H1 (cell line): ENCODE data around the gene CACNB1. TPM values are rescaled to one million over a fixed set of nuclear protein-coding genes. Genes with fewer than 3 reads are reported as not detected.

ENCODE experiments used
- CTCF ChIA-PET: fragments of 300-600 bp; sonication (Branson Sonifier 250); formaldehyde crosslinking; loops from one replicate; lab custom pipeline; 2021; ENCODE audit not compliant: partially characterized antibody; lab: Charles Lee
- POLR2A ChIA-PET: fragments of 300-600 bp; sonication (Branson Sonifier 250); formaldehyde crosslinking; loops from one replicate; lab custom pipeline; 2021; ENCODE audit warnings: inconsistent platforms; ENCODE audit not compliant: partially characterized antibody; lab: Charles Lee
- DNase-seq, 2 experiments: peaks; one replicate each; pipeline versions ENCODE4 v3.0.0 to v3.0.0-alpha.2; 2010 to 2022; ENCODE audit warnings: low spot score in 2 of 2, low read depth in 1 of 2, mixed read lengths in 1 of 2
- FAIRE-seq: peaks from 2 replicates; lab custom pipeline; 2011; peaks lifted over from hg19 to GRCh38; lab: Jason Lieb, UNC
- H2AFZ ChIP-seq: 2 replicates; pipeline ENCODE4 v1.8.1; 2012; ENCODE audit warnings: low read length, inconsistent platforms
- H2AK5ac ChIP-seq: 2 replicates; pipeline ENCODE4 v1.6.1; 2013; ENCODE audit warnings: low read depth, low read length
- H2BK120ac ChIP-seq: replicated peaks from 2 replicates; pipeline ENCODE3; 2013; ENCODE audit warnings: low read depth, low read length, inconsistent platforms
- H2BK12ac ChIP-seq: 2 replicates; pipeline ENCODE4 v1.6.1; 2013; ENCODE audit warnings: low read depth, low read length
- H2BK15ac ChIP-seq: 2 replicates; pipeline ENCODE4 v1.6.1; 2013; ENCODE audit warnings: low read length
- H2BK20ac ChIP-seq: 2 replicates; pipeline ENCODE4 v1.6.1; 2013; ENCODE audit warnings: low read length
- H2BK5ac ChIP-seq: 2 replicates; pipeline ENCODE4 v1.6.1; 2013; ENCODE audit warnings: low read depth, low read length
- H3K14ac ChIP-seq: 2 replicates; pipeline ENCODE4 v1.6.1; 2013; ENCODE audit warnings: inconsistent platforms; ENCODE audit not compliant: insufficient read length
- H3K18ac ChIP-seq: 2 replicates; pipeline ENCODE4 v1.6.1; 2013; ENCODE audit warnings: low read length; ENCODE audit errors: extremely low read depth
- H3K23ac ChIP-seq: 2 replicates; pipeline ENCODE4 v1.6.1; 2013; ENCODE audit warnings: inconsistent platforms; ENCODE audit not compliant: insufficient read length
- H3K23me2 ChIP-seq: 2 replicates; pipeline ENCODE4 v1.6.1; 2013; ENCODE audit warnings: low read depth, low read length
- H3K27ac ChIP-seq: 2 replicates; pipeline ENCODE4 v1.6.1; 2011; ENCODE audit warnings: low read depth, low read length, inconsistent platforms
- H3K27me3 ChIP-seq, 4 experiments: replicated peaks in 1 of 4; 1 replicate in 1 of 4; 2 replicates in 3 of 4; pipeline versions ENCODE4 v1.6.1 to v1.8.1; 2011 to 2013; ENCODE audit warnings: low read length in 3 of 4, mild to moderate bottlenecking in 3 of 4, inconsistent platforms in 2 of 4, mixed read lengths in 2 of 4, moderate library complexity in 1 of 4; ENCODE audit not compliant: control insufficient read depth in 3 of 4, insufficient read depth in 3 of 4; ENCODE audit errors: extremely low read depth in 1 of 4
- H3K36me3 ChIP-seq, 4 experiments: 2 replicates each; pipeline versions ENCODE4 v1.6.1 to v1.8.1; 2011 to 2013; ENCODE audit warnings: mild to moderate bottlenecking in 4 of 4, low read length in 3 of 4, moderate library complexity in 2 of 4, control low read depth in 1 of 4, inconsistent platforms in 1 of 4; ENCODE audit not compliant: insufficient read depth in 4 of 4, control insufficient read depth in 2 of 4
- H3K4ac ChIP-seq: replicated peaks from 2 replicates; pipeline ENCODE3; 2013; ENCODE audit warnings: low read length, low read depth, mixed read lengths, inconsistent platforms; ENCODE audit not compliant: insufficient read length
- H3K4me1 ChIP-seq, 4 experiments: replicated peaks in 1 of 4; 1 replicate in 1 of 4; 2 replicates in 3 of 4; pipeline versions ENCODE4 v1.6.1 to v1.8.1; 2011 to 2013; ENCODE audit warnings: low read length in 3 of 4, inconsistent platforms in 2 of 4, mixed read lengths in 1 of 4; ENCODE audit not compliant: insufficient read depth in 4 of 4, control insufficient read depth in 3 of 4
- H3K4me2 ChIP-seq, 2 experiments: 2 replicates each; pipeline versions ENCODE4 v1.6.1 to v1.8.1; 2011 to 2013; ENCODE audit warnings: low read depth in 2 of 2, low read length in 2 of 2, control low read depth in 1 of 2, inconsistent platforms in 1 of 2, mild to moderate bottlenecking in 1 of 2; ENCODE audit not compliant: insufficient read depth in 1 of 2
- H3K4me3 ChIP-seq, 4 experiments: fragments of 200-600, 300-600 bp in 1 of 4; sonication (generic), shearing (Covaris generic), sonication (Bioruptor Twin) in 1 of 4; 2 replicates each; pipeline versions ENCODE4 v1.5.1 to v1.8.1; 2011 to 2016; ENCODE audit warnings: low read length in 4 of 4, low read depth in 3 of 4, control low read depth in 2 of 4, inconsistent platforms in 2 of 4, mild to moderate bottlenecking in 2 of 4, mixed read lengths in 1 of 4, moderate library complexity in 1 of 4; ENCODE audit not compliant: insufficient read depth in 2 of 4; ENCODE audit errors: extremely low read depth in 1 of 4
- H3K56ac ChIP-seq: replicated peaks from 2 replicates; pipeline ENCODE3; 2013; ENCODE audit warnings: low read depth, mild to moderate bottlenecking, mixed read lengths, low read length, inconsistent platforms; ENCODE audit not compliant: insufficient read length
- H3K79me1 ChIP-seq: 2 replicates; pipeline ENCODE4 v1.6.1; 2013; ENCODE audit warnings: low read depth, low read length, control low read depth
- H3K79me2 ChIP-seq, 2 experiments: 2 replicates each; pipeline versions ENCODE4 v1.6.1 to v1.8.1; 2012 to 2013; ENCODE audit warnings: low read length in 2 of 2, mild to moderate bottlenecking in 2 of 2, inconsistent platforms in 1 of 2; ENCODE audit not compliant: insufficient read depth in 2 of 2, control insufficient read depth in 1 of 2
- H3K9ac ChIP-seq, 4 experiments: replicated peaks in 1 of 4; 1 replicate in 1 of 4; 2 replicates in 3 of 4; pipeline versions ENCODE4 v1.6.1 to v1.8.1; 2011 to 2013; ENCODE audit warnings: low read depth in 3 of 4, low read length in 3 of 4, control low read depth in 2 of 4, mild to moderate bottlenecking in 2 of 4, moderate library complexity in 2 of 4, inconsistent platforms in 1 of 4; ENCODE audit errors: extremely low read depth in 1 of 4
- H3K9me3 ChIP-seq, 2 experiments: 2 replicates each; pipeline versions ENCODE4 v1.6.1 to v1.8.1; 2012 to 2013; ENCODE audit warnings: mild to moderate bottlenecking in 2 of 2, moderate library complexity in 2 of 2, control low read depth in 1 of 2, inconsistent platforms in 1 of 2, low read depth in 1 of 2, low read length in 1 of 2, mixed read lengths in 1 of 2; ENCODE audit not compliant: insufficient read depth in 2 of 2
- H4K20me1 ChIP-seq, 2 experiments: replicated peaks in 1 of 2; 2 replicates each; pipeline versions ENCODE3 to v1.8.1; 2011 to 2013; ENCODE audit warnings: inconsistent platforms in 2 of 2, low read length in 2 of 2, mild to moderate bottlenecking in 1 of 2; ENCODE audit not compliant: insufficient read depth in 2 of 2, control insufficient read depth in 1 of 2
- H4K5ac ChIP-seq: 2 replicates; pipeline ENCODE4 v1.6.1; 2013; ENCODE audit warnings: low read length, low read depth, mixed read lengths, inconsistent platforms; ENCODE audit not compliant: insufficient read length
- H4K8ac ChIP-seq: 2 replicates; pipeline ENCODE4 v1.8.0; 2013; ENCODE audit warnings: mild to moderate bottlenecking, moderate library complexity, low read length, inconsistent platforms; ENCODE audit not compliant: insufficient read depth; ENCODE audit errors: extremely low read depth
- H4K91ac ChIP-seq: replicated peaks from 2 replicates; pipeline ENCODE3; 2013; ENCODE audit warnings: low read length, mixed read lengths, inconsistent platforms; ENCODE audit not compliant: insufficient read length
- BRCA1 ChIP-seq: IDR thresholded peaks from 2 replicates; pipeline ENCODE4 v1.6.1; 2012; ENCODE audit warnings: low read depth, low read length, improper control_type of control experiment
- CREB1 ChIP-seq: IDR thresholded peaks from 2 replicates; pipeline ENCODE4 v1.6.1; 2012; ENCODE audit warnings: inconsistent platforms
- KDM1A ChIP-seq: fragments of 200-600, 300-600 bp; sonication (generic); IDR thresholded peaks from 2 replicates; pipeline ENCODE4 v1.7.1; 2016; ENCODE audit warnings: mild to moderate bottlenecking, low read length, borderline replicate concordance
- MAFK ChIP-seq: IDR thresholded peaks from 2 replicates; pipeline ENCODE4 v1.6.1; 2012; ENCODE audit warnings: low read depth, mild to moderate bottlenecking, improper control_type of control experiment, low read length
- NRF1 ChIP-seq: IDR thresholded peaks from 2 replicates; pipeline ENCODE4 v1.6.1; 2011; ENCODE audit warnings: mild to moderate bottlenecking, low read depth, low read length, improper control_type of control experiment
- TEAD4 ChIP-seq: IDR thresholded peaks from 2 replicates; pipeline ENCODE4 v1.6.1; 2012; ENCODE audit warnings: low read depth, low read length, inconsistent platforms, mixed read lengths
- WGBS, 2 experiments: shearing (Covaris generic) in 1 of 2; methylation state at CpG; one replicate each; pipeline versions ENCODE4 v1.1.6 to v1.1.7; 2013 to 2015; ENCODE audit warnings: low lambda C conversion rate in 2 of 2, mixed read lengths in 2 of 2, inconsistent platforms in 1 of 2, low coverage in 1 of 2, missing lambda C conversion rate in 1 of 2; ENCODE audit not compliant: insufficient replicate concordance in 2 of 2, insufficient coverage in 1 of 2, insufficient read length in 1 of 2; ENCODE audit errors: extremely low coverage in 1 of 2, missing lambda C conversion rate in 1 of 2; 5-methylcytosine and 5-hydroxymethylcytosine counted together
- polyA plus RNA-seq, 7 experiments: library from polyadenylated mRNA; depleted of rRNA in 3 of 7; stranded (reverse) in 5 of 7; unstranded in 2 of 7; fragments of >200 nt in 5 of 7; fragments of 200-250 nt in 2 of 7; gene quantifications; 1 replicate in 5 of 7; 2 replicates in 1 of 7; 4 replicates in 1 of 7; pipeline versions ENCODE4 v1.2.1 to v1.2.3, GENCODE V29; 2011 to 2013; ENCODE audit warnings: missing spikeins in 2 of 7, mixed read lengths in 2 of 7
- total RNA-seq: library from RNA; stranded (reverse); fragmentation: NEBNext Ultra II Directional; extraction: Animal tissue kit (Norgen Biotek cat#: 25700); gene quantifications from 2 replicates; pipeline ENCODE4 v1.2.1, GENCODE V29; 2021

CACNB1 gene
- total and polyA plus RNA-seq, 2 of the 8 experiments (the other 6 are each of a cell fraction or from before 2014, with no cell fraction given), result 7.2 to 17.8 TPM

GRCh38 chr17:39125143-39125875 is 72.2 kb downstream of the CACNB1 start:
- Histone ChIP-seq H3K14ac (no peak overlapping the region), H3K27me3 (no peaks in the 10 kb centered on the region), H2BK20ac (no peak overlapping the region), H2BK12ac (no peak overlapping the region), H3K4me3 (no peak overlapping the region), H4K91ac (no peak overlapping the region), H3K27ac (no peak overlapping the region), H2BK5ac (no peak overlapping the region), H3K18ac (no peak overlapping the region), H3K9me3 (no peaks in the 10 kb centered on the region), H3K23me2 (no peaks in the 10 kb centered on the region), H4K8ac (no peak overlapping the region), H3K79me2 (no peaks in the 10 kb centered on the region), H3K4me1 (no peaks in the 10 kb centered on the region), H2BK120ac (no peak overlapping the region), H3K23ac (no peak overlapping the region), H3K4me2 (no peak overlapping the region), H3K56ac (no peak overlapping the region), H2AFZ (no peak overlapping the region), H3K79me1 (no peaks in the 10 kb centered on the region), H4K20me1 (no peaks in the 10 kb centered on the region), H4K5ac (no peak overlapping the region), H3K4ac (no peak overlapping the region), H2AK5ac (no peak overlapping the region), H2BK15ac (no peak overlapping the region), H3K36me3 (no peaks in the 10 kb centered on the region), H3K9ac (no peak overlapping the region)
- FAIRE-seq, result no peak
- 88% methylated on average over 2 of the region's 2 CpGs; no CpG with 5 or more reads in 1 of the 2 experiments for WGBS, 2 experiments
- TF ChIP-seq TEAD4, result no peak
- TF ChIP-seq KDM1A, result no peak
- TF ChIP-seq BRCA1, result no peak
- TF ChIP-seq MAFK, result peak; percentile 44
- TF ChIP-seq CREB1, result no peak
- no peak for TF ChIP-seq NRF1
- POLR2A ChIA-PET, result interaction anchor here (0.6 to 4.6 kb wide), 2 partner anchors 11 to 86 kb away, joined by 3 to 15 read pairs; no protein-coding TSS in a partner anchor
- CTCF ChIA-PET, result interaction anchor here (0.8 to 2.9 kb wide), 5 partner anchors 11 to 75 kb away, joined by 3 to 10 read pairs (median 5); no protein-coding TSS in a partner anchor
- no peak for DNase-seq
